Spleen (tissue), 11 donors: ENCODE results near the gene IQCE. TPM values are rescaled to one million over a fixed set of nuclear protein-coding genes. Genes with fewer than 3 reads are reported as not detected.

Experiments used
- DNase-seq: peaks from one replicate; pipeline ENCODE4 v3.0.0-alpha.2; 2020
- H3K27ac ChIP-seq, 8 donors: fragments of 200-600 bp; sonication (generic) in 7 of 8; 1 replicate in 4 of 8; 2 replicates in 4 of 8; pipeline versions ENCODE4 v1.5.0 to v1.8.0; 2016 to 2021; ENCODE audit warnings: inconsistent platforms in 4 of 8, mild to moderate bottlenecking in 4 of 8, moderate library complexity in 1 of 8
- H3K27me3 ChIP-seq, 7 donors: fragments of 200-600 bp; sonication (generic) in 6 of 7; replicated peaks in 1 of 7; 1 replicate in 4 of 7; 2 replicates in 3 of 7; pipeline versions ENCODE4 v1.5.0 to v1.8.0; 2016 to 2021; ENCODE audit warnings: inconsistent platforms in 3 of 7, mild to moderate bottlenecking in 1 of 7
- H3K36me3 ChIP-seq, 6 donors: fragments of 200-600 bp; sonication (generic) in 5 of 6; 1 replicate in 4 of 6; 2 replicates in 2 of 6; pipeline versions ENCODE4 v1.5.0 to v1.8.0; 2016 to 2021; ENCODE audit warnings: inconsistent platforms in 2 of 6
- H3K4me1 ChIP-seq, 6 donors: fragments of 200-600 bp; sonication (generic) in 5 of 6; 1 replicate in 3 of 6; 2 replicates in 3 of 6; pipeline versions ENCODE4 v1.5.0 to v1.8.0; 2016 to 2021; ENCODE audit warnings: inconsistent platforms in 3 of 6
- H3K4me3 ChIP-seq, 8 donors: fragments of 200-600 bp; sonication (generic) in 7 of 8; 1 replicate in 4 of 8; 2 replicates in 4 of 8; pipeline versions ENCODE4 v1.5.0 to v1.8.0; 2016 to 2021; ENCODE audit warnings: inconsistent platforms in 4 of 8, mild to moderate bottlenecking in 4 of 8, moderate library complexity in 2 of 8
- H3K9me3 ChIP-seq, 8 donors: fragments of 200-600 bp; sonication (generic) in 7 of 8; 1 replicate in 4 of 8; 2 replicates in 4 of 8; pipeline versions ENCODE4 v1.5.0 to v1.8.0; 2016 to 2021; ENCODE audit warnings: inconsistent platforms in 4 of 8
- POLR2A ChIP-seq, 3 donors: fragments of 450-650 bp; IDR thresholded peaks; one replicate each; pipeline ENCODE4 v1.5.1; 2017; ENCODE audit warnings: antibody characterized with exemption in 3 of 3, mild to moderate bottlenecking in 1 of 3
- POLR2AphosphoS5 ChIP-seq, 3 donors: sonication (generic); formaldehyde crosslinking; IDR thresholded peaks; one replicate each; pipeline ENCODE4 v1.5.1; 2017; ENCODE audit warnings: antibody characterized with exemption in 3 of 3
- WGBS, 5 donors: extraction: QIAGEN DNeasy Blood & Tissue Kit in 3 of 5; methylation state at CpG; one replicate each; pipeline versions ENCODE4 v1.1.5 to v1.1.7; 2013 to 2018; 5-methylcytosine and 5-hydroxymethylcytosine counted together
- intact Hi-C: fragments of 100-400 bp; cut with DNase I; formaldehyde crosslinking; loops from one replicate; pipeline ENCODE4 v1.15.0; 2023; ENCODE audit warnings: low total_unique reads
- polyA plus RNA-seq, 3 donors: library from polyadenylated mRNA; stranded (reverse); fragments of 200-250 nt; gene quantifications; one replicate each; pipeline ENCODE4 v1.2.1, GENCODE V29; 2013
- total RNA-seq, 7 donors: library from RNA; depleted of rRNA in 3 of 7; stranded (reverse); fragments of >200 nt in 3 of 7; fragmentation: NEBNext Ultra II Directional in 4 of 7; extraction: Animal tissue kit (Norgen Biotek cat#: 25700) in 4 of 7; gene quantifications; one replicate each; pipeline versions ENCODE4 v1.1.0 to v1.2.1, GENCODE V29; 2016 to 2021
- TF ChIP-seq, protein P1 (sequence below), 11 experiments: fragments of 200-600 bp in 7 of 11; fragments of 450-650 bp in 4 of 11; sonication (generic) in 4 of 11; IDR thresholded peaks in 8 of 11; conservative IDR thresholded peaks in 3 of 11; 1 replicate in 7 of 11; 2 replicates in 4 of 11; pipeline versions ENCODE4 v1.4.0 to v1.8.0; 2016 to 2021; ENCODE audit warnings: antibody characterized with exemption in 11 of 11, inconsistent platforms in 4 of 11, mild to moderate bottlenecking in 1 of 11
- donor health status: healthy with polysubstance abuse.
- donor health status: DM: no; HTN: no; CAD: no; lungs with moderate emphysema.
- donor health status: DM: no; HTN: no; CAD: no.
- donor health status: Bipolar disorder and iron deficiency.
- donor health status: healthy.
- donor health status: DM: no; HTN: no; CAD: no.
- donor health status: DM: yes; HTN: yes; CAD: no.

The IQCE gene
- total and polyA plus RNA-seq, 10 donors: 1.2 to 17.1 (median 11.4) TPM

DNA sequence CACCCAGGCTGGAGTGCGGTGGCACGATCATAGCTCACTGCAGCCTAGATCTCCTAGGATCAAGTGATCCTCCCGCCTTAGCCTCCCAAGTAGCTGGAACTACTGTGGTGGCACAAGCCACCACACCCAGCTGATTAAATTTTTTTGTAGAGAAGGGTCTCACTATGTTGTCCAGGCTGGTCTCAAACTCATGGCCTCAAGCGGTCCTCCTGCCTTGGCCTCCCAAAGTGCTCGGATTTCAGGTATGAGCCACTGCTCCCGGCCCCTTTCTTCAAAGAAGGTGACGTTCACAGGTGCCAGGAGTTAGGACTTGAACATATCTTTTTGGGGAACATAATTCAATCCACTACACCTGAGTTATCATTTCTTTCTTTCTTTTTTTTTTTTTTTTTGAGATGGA, 70.1 kb downstream of the IQCE start:
- Histone ChIP-seq H3K36me3 (no peaks in the 10 kb centered on the region), H3K27ac (no peak overlapping the region), H3K9me3 (no peaks in the 10 kb centered on the region), H3K4me3 (no peak overlapping the region), H3K4me1 (peaks cover 13 to 56% (median 39%) of the 10 kb centered on the region in 6 donors), H3K27me3 (no peaks in the 10 kb centered on the region)
- intact Hi-C loops: no loop called here
- WGBS, 5 donors: 90 to 97% (median 94%) methylated on average over 7 of the region's 7 CpGs
- TF ChIP-seq, protein P1, sequence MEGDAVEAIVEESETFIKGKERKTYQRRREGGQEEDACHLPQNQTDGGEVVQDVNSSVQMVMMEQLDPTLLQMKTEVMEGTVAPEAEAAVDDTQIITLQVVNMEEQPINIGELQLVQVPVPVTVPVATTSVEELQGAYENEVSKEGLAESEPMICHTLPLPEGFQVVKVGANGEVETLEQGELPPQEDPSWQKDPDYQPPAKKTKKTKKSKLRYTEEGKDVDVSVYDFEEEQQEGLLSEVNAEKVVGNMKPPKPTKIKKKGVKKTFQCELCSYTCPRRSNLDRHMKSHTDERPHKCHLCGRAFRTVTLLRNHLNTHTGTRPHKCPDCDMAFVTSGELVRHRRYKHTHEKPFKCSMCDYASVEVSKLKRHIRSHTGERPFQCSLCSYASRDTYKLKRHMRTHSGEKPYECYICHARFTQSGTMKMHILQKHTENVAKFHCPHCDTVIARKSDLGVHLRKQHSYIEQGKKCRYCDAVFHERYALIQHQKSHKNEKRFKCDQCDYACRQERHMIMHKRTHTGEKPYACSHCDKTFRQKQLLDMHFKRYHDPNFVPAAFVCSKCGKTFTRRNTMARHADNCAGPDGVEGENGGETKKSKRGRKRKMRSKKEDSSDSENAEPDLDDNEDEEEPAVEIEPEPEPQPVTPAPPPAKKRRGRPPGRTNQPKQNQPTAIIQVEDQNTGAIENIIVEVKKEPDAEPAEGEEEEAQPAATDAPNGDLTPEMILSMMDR (IDR thresholded peaks at IDR 0.05 in 8 of 11, conservative IDR thresholded peaks at IDR 0.05 in 3 of 11): no peak
- TF ChIP-seq POLR2A (IDR thresholded peaks at IDR 0.05) (no peak), POLR2AphosphoS5 (IDR thresholded peaks at IDR 0.05) (no peak)
- DNase-seq: no peak

DNA sequence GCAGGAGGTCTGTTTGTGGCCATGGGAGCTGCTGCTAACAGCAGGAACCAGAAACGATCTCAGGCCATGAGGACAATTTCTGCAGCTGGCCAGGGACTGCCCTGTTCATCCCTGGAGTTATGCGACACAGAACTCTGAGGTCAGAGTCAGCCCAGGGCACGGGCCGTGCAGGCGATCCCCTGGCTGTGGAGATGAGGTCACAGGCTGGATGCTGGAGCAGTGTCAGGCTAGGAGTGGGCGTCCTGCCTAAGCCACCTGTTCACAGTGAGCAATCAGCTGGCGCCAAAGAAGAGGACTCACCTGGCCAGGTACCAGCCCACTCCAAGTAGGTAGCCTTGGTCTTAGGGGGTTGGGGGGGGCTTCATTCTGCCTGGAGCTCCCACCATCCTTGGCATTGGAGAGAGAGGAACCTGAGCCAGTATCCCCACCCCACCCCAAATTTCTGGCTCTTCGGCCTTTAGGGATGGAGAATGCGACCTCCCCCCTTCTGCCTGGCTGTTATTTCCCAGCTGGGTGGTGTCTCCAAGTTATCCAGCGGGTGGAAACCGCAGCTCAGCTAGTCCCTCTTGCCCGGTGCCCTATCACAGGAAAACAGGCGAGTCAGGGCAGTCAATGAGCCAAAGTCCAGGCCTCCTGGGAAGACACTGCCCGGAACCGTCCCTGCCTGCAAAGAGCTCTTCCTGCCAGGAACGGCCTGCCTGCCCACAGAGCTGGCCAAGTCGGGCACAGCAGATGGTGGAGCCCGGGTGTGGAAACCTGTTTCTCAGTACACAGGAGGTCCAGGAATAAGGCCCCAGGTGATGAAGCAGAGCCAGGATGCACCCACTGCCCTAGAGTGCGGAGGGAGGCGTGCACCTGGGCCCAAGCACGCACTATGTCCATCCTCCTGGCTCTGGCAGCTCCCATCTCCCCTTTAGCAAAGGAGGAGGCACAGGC, 71.2 kb downstream of the IQCE start:
- no peak overlapping the region for H3K4me3 ChIP-seq
- intact Hi-C loops: no loop called here
- peaks cover 0 to 5% (median 0%) of the 10 kb centered on the region in 6 donors for H3K36me3 ChIP-seq
- H3K27ac ChIP-seq: peak overlapping the region in 4 of 8 donors; percentile 38 to 47 (median 40)
- H3K9me3 ChIP-seq: no peaks in the 10 kb centered on the region
- peaks cover 19 to 60% (median 42%) of the 10 kb centered on the region in 6 donors for H3K4me1 ChIP-seq
- no peaks in the 10 kb centered on the region for H3K27me3 ChIP-seq
- TF ChIP-seq POLR2A (IDR thresholded peaks at IDR 0.05): no peak
- peak; percentile 37 to 69 (median 62) for TF ChIP-seq POLR2AphosphoS5 (IDR thresholded peaks at IDR 0.05)
- DNase-seq: no peak
- 74 to 89% (median 77%) methylated on average over 10 to 21 of the region's 21 CpGs for WGBS, 5 donors

DNA sequence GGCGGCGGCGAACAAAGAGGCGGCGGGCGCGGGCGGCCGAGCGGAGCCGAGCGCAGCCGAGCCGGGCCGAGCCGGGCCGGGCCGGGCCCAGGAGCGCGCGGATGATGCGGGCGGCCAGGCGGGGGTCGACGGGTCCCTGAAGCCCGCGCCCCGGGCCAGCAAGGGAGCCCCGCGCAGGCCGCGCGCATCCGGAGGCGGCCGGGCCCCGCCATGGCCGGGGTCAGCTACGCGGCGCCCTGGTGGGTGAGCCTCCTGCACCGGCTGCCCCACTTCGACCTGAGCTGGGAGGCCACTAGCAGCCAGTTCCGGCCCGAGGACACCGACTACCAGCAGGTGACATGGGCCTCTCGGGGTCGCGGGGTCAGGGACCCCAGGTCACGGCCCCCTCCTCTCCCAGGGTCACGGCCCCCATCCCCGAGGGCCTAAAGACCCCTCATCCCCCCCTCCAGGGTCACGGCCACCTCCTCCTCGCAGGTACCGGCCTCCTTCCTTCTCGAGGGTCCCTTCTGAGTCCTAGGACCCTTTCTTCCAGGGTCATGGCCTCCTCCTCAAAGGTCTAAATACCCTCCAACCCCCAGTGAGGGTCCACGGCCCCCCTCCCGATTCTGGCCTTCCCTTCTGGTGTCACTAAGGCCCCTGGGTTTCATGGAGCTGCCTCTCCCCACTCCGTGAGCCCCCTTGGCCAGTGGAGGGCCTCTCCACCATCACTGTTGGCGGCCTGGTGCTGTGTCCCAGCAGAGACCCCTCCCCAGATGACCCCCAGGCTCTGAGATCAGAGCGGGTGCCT, 73.4 kb downstream of the IQCE start, which contains the start of gene TTYH3:
TTYH3 (plus strand) TSS at position 41 of the 787 bp plus-strand sequence; CDS start at position 211, 170 bp downstream.
- H3K9me3 ChIP-seq: no peaks in the 10 kb centered on the region
- H3K27ac ChIP-seq: peak within 1 kb of the TSS; percentile 82 to 94 (median 89)
- H3K27me3 ChIP-seq: no peaks in the 10 kb centered on the region
- 1 to 4% (median 1%) methylated on average over 18 to 62 of the region's 62 CpGs for WGBS, 5 donors
- H3K36me3 ChIP-seq: peaks cover 0 to 9% (median 0%) of the 10 kb centered on the region in 6 donors
- intact Hi-C loops: no loop called here
- H3K4me1 ChIP-seq: peaks cover 38 to 74% (median 62%) of the 10 kb centered on the region in 6 donors
- no peak for TF ChIP-seq POLR2AphosphoS5 (IDR thresholded peaks at IDR 0.05)
- TF ChIP-seq, protein P1 (IDR thresholded peaks at IDR 0.05 in 8 of 11, conservative IDR thresholded peaks at IDR 0.05 in 3 of 11): no peak
- no peak for TF ChIP-seq POLR2A (IDR thresholded peaks at IDR 0.05)
- H3K4me3 ChIP-seq: peak within 1 kb of the TSS; percentile 58 to 94 (median 76)
- DNase-seq: peak; percentile 94

DNA sequence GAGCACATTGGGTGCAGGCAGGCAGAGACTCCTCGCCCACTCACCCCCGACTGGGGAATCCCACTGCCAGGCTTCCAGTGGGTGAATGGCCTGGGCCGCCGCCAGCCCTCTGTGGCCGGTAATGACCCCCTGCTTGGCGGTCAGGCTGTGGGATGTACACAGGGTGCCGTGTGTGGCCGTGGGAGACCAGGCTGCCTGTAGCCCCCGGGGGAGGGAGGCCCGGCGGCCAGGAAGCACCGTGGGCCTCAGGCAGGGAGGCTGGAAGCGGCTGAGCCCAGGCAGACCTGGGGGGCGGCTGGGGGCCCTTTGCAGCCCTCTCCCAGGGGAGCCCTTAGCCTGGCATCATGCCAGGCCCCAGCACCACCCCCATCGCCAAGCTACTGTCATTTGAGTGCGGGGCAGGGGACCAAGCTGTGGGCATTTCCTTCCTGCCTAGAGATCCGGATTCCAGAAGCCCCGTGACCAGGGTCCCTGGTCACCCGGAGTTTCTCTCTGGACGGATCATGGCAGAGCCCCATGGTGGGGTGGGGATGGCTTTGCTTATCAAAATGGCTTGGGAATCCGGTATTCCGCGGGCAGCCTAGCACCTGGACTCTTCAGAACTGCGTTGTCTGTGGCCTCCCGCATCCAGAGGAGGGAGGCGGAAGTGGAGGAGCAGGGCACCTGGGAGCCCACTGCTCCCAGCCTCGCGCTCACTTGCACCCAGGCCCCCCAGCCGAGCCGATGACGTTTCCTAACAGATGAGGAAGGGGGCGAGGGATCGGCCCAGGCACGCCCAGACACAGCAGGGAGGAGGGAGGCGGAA, 74.2 kb downstream of the IQCE start:
- H3K9me3 ChIP-seq: no peaks in the 10 kb centered on the region
- peak overlapping the region; percentile 82 to 94 (median 89) for H3K27ac ChIP-seq
- TF ChIP-seq, protein P1 (IDR thresholded peaks at IDR 0.05 in 8 of 11, conservative IDR thresholded peaks at IDR 0.05 in 3 of 11): peak in 1 of 11 experiments; percentile 3
- no peak for TF ChIP-seq POLR2A (IDR thresholded peaks at IDR 0.05)
- TF ChIP-seq POLR2AphosphoS5 (IDR thresholded peaks at IDR 0.05): peak; percentile 70 to 79 (median 71)
- H3K27me3 ChIP-seq: no peaks in the 10 kb centered on the region
- WGBS, 5 donors: 1 to 4% (median 2%) methylated on average over 24 to 35 of the region's 35 CpGs
- peak overlapping the region; percentile 58 to 94 (median 76) for H3K4me3 ChIP-seq
- peaks cover 46 to 81% (median 70%) of the 10 kb centered on the region in 6 donors for H3K4me1 ChIP-seq
- DNase-seq: peak; percentile 89
- peaks cover 0 to 9% (median 0%) of the 10 kb centered on the region in 6 donors for H3K36me3 ChIP-seq
- intact Hi-C loops: no loop called here
